ENCODE results near the gene TBC1D22A. TPM values are rescaled to one million over a fixed set of nuclear protein-coding genes. Genes with fewer than 3 reads are reported as not detected.
A peak's percentile ranks its signal among the peaks of the same experiment; 100 is the strongest.

TBC1D22A gene
- total RNA-seq, 1 experiment from 2014 or later, result 20.9 TPM

DNA sequence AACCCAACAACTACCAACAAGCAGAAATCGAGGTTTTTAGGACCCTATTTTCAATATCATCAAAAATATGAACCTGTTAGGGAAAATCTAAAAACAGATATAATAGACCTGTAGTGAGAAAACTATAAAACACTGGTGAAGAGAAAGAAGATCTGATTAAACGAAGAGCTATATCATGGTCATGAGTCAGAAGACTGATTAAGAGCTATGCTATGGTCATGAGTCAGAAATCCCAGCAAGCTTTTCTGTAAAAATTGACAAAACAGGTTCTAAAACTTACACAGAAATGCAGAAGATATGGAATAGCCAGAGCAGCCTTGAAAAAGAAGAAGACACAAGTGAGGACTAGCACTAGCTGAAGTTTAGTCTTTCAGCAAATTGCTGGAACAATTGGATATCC, 345.0 kb downstream of the TBC1D22A start (continued):
- peak; percentile 85 for TF ChIP-seq JUND (IDR thresholded peaks at IDR 0.05)

DNA sequence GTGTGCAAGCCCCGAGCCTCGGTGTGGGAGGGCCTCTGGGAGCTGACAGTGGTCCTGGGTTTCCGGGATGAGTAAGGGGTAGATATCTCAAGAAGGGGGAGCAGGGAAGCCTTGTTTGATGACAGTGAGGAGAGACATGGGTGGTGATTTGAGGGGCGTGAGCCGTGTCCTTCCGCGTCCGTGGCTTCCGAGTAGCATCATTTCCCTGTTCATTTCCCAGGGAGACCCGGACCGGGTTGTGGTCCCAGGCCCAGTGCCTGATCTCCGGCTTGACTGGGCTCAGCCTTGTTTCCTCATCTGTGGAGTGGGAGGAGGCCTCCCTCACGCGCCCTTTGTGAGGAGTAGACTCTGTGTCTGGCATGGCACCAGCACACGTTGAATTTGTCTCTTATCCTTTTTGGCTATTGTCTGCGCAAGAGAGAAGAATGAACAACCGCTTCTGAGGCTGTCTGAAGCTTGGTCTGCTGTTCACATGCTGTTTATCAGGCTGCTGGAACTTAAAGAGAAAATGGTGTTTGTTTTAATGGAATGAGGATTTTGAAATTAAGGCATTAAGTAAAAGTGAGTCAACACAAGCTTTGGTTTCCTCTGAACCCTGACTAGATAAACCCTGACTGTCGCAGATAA, 348.5 kb downstream of the TBC1D22A start:
- no peaks in the 10 kb centered on the region for H3K36me3 ChIP-seq (ENCODE audit: control insufficient read depth in 1 of 2, insufficient read depth in 2 of 2, low read length in 2 of 2)
- H4K20me1 ChIP-seq (ENCODE audit: insufficient read depth), result no peaks in the 10 kb centered on the region
- POLR2A ChIA-PET, result no interaction called here
- CTCF ChIA-PET, result no interaction called here
- BruUV-seq (replicated peaks), result no TSS peak
- H3K9ac ChIP-seq (ENCODE audit: low read length), result no peak overlapping the region
- H3K79me2 ChIP-seq (ENCODE audit: insufficient read depth, low read length), result no peaks in the 10 kb centered on the region
- ATAC-seq (no peak), DNase-seq (ENCODE audit: low read depth, low spot score) (no peak)
- H3K27ac ChIP-seq (ENCODE audit: low read depth, low read length), result no peak overlapping the region
- H3K9me2 ChIP-seq (ENCODE audit: insufficient read depth), result no peaks in the 10 kb centered on the region
- peaks cover 2 to 31% of the 10 kb centered on the region in 2 experiments; a peak in 3 of 4 replicates for H3K4me1 ChIP-seq (ENCODE audit: control insufficient read depth in 1 of 2, insufficient read depth in 2 of 2, low read length in 2 of 2)
- RAD21 ChIA-PET (ENCODE audit: low non-redundant PET in 1 of 2, low total read pairs in 2 of 2, uncharacterized antibody in 2 of 2, unreplicated experiment in 2 of 2), result no interaction called here
- intact Hi-C loops (cut with micrococcal nuclease), result no loop called here
- no peak for TF ChIP-seq EGR1 (IDR thresholded peaks at IDR 0.05; ENCODE audit: low read depth)
- TF ChIP-seq ZFX (IDR thresholded peaks at IDR 0.05), result no peak
- no peak for TF ChIP-seq SRF (IDR thresholded peaks at IDR 0.05; ENCODE audit: low read depth)
- TF ChIP-seq, protein P1, sequence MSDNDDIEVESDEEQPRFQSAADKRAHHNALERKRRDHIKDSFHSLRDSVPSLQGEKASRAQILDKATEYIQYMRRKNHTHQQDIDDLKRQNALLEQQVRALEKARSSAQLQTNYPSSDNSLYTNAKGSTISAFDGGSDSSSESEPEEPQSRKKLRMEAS (IDR thresholded peaks at IDR 0.05), result no peak
- TF ChIP-seq TCF7L2 (IDR thresholded peaks at IDR 0.05; ENCODE audit: borderline replicate concordance, extremely low read depth, insufficient read depth, insufficient read length), result no peak
- no peak for TF ChIP-seq CBX3 (IDR thresholded peaks at IDR 0.05; ENCODE audit: low read depth)
- TF ChIP-seq RAD21 (IDR thresholded peaks at IDR 0.05; ENCODE audit: low read depth), result no peak
- TF ChIP-seq ZNF274 (IDR thresholded peaks at IDR 0.05; ENCODE audit: low read depth, low read length), result no peak
- no peak for TF ChIP-seq CEBPB (IDR thresholded peaks at IDR 0.05; ENCODE audit: low read depth)
- TF ChIP-seq, protein P2, sequence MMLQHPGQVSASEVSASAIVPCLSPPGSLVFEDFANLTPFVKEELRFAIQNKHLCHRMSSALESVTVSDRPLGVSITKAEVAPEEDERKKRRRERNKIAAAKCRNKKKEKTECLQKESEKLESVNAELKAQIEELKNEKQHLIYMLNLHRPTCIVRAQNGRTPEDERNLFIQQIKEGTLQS (IDR thresholded peaks at IDR 0.05), result no peak
- no peak for TF ChIP-seq SP1 (IDR thresholded peaks at IDR 0.05; ENCODE audit: low read depth)
- TF ChIP-seq, protein P3, sequence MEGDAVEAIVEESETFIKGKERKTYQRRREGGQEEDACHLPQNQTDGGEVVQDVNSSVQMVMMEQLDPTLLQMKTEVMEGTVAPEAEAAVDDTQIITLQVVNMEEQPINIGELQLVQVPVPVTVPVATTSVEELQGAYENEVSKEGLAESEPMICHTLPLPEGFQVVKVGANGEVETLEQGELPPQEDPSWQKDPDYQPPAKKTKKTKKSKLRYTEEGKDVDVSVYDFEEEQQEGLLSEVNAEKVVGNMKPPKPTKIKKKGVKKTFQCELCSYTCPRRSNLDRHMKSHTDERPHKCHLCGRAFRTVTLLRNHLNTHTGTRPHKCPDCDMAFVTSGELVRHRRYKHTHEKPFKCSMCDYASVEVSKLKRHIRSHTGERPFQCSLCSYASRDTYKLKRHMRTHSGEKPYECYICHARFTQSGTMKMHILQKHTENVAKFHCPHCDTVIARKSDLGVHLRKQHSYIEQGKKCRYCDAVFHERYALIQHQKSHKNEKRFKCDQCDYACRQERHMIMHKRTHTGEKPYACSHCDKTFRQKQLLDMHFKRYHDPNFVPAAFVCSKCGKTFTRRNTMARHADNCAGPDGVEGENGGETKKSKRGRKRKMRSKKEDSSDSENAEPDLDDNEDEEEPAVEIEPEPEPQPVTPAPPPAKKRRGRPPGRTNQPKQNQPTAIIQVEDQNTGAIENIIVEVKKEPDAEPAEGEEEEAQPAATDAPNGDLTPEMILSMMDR (IDR thresholded peaks at IDR 0.05 in 2 of 3, conservative IDR thresholded peaks at IDR 0.05 in 1 of 3; ENCODE audit: borderline replicate concordance in 1 of 3, insufficient read depth in 1 of 3, low read depth in 2 of 3, low read length in 2 of 3), result no peak
- no peak for TF ChIP-seq POLR2A (IDR thresholded peaks at IDR 0.05; ENCODE audit: borderline replicate concordance, extremely low read depth, insufficient read depth, insufficient read length)
- TF ChIP-seq POLR2AphosphoS5 (IDR thresholded peaks at IDR 0.05; ENCODE audit: low read depth, low read length), result no peak
- TF ChIP-seq FOSL1 (IDR thresholded peaks at IDR 0.05; ENCODE audit: low read depth), result no peak
- no peak for TF ChIP-seq JUND (IDR thresholded peaks at IDR 0.05)
- no peaks in the 10 kb centered on the region for H3K27me3 ChIP-seq (ENCODE audit: insufficient read depth, low read length)
- H3K4me3 ChIP-seq (replicated peaks in 1 of 2; ENCODE audit: low read depth in 1 of 2, low read length in 2 of 2), result no peak overlapping the region
- no peak overlapping the region for H2AFZ ChIP-seq (ENCODE audit: low read depth, low read length, poor library complexity, severe bottlenecking)
- no peaks in the 10 kb centered on the region for H3K9me3 ChIP-seq (ENCODE audit: control insufficient read depth in 1 of 2, insufficient read depth in 1 of 2, low read depth in 1 of 2, low read length in 2 of 2)
- no peak overlapping the region for H3K4me2 ChIP-seq (ENCODE audit: low read length)
